Aorta (tissue), 5 donors: ENCODE results near the gene SLC32A1. TPM values are rescaled to one million over a fixed set of nuclear protein-coding genes. Genes with fewer than 3 reads are reported as not detected.

ENCODE experiments used
- ATAC-seq: fragments of 200-7000 bp; cut with Tn5 transposase; one replicate; pipeline ENCODE4 v1.9.1; 2022; ENCODE audit warnings: moderate library complexity; ENCODE audit not compliant: low FRiP score
- DNase-seq, 2 donors: peaks; one replicate each; pipeline ENCODE4 v3.0.0-alpha.2; 2020
- H3K27ac ChIP-seq, 2 donors: one replicate each; pipeline ENCODE4 v1.5.1; 2013; ENCODE audit warnings: low read length in 2 of 2, mild to moderate bottlenecking in 2 of 2, moderate library complexity in 2 of 2, control low read depth in 1 of 2, inconsistent platforms in 1 of 2, low read depth in 1 of 2
- H3K27me3 ChIP-seq, 2 donors: one replicate each; pipeline ENCODE4 v1.6.1; 2013; ENCODE audit warnings: control low read depth in 1 of 2, low read length in 1 of 2, mild to moderate bottlenecking in 1 of 2, moderate library complexity in 1 of 2; ENCODE audit not compliant: insufficient read depth in 2 of 2, control insufficient read depth in 1 of 2
- H3K36me3 ChIP-seq, 2 donors: one replicate each; pipeline ENCODE4 v1.6.1; 2013; ENCODE audit warnings: control low read depth in 1 of 2, low read length in 1 of 2, mild to moderate bottlenecking in 1 of 2; ENCODE audit not compliant: insufficient read depth in 2 of 2, control insufficient read depth in 1 of 2
- H3K4me1 ChIP-seq, 2 donors: one replicate each; pipeline ENCODE4 v1.6.1; 2013; ENCODE audit warnings: low read length in 2 of 2, control low read depth in 1 of 2, mild to moderate bottlenecking in 1 of 2, moderate library complexity in 1 of 2; ENCODE audit not compliant: insufficient read depth in 2 of 2, control insufficient read depth in 1 of 2
- H3K4me3 ChIP-seq, 2 donors: one replicate each; pipeline ENCODE4 v1.5.1; 2013; ENCODE audit warnings: low read length in 2 of 2, control low read depth in 1 of 2, mild to moderate bottlenecking in 1 of 2
- H3K9me3 ChIP-seq: one replicate; pipeline ENCODE4 v1.6.1; 2013; ENCODE audit warnings: mild to moderate bottlenecking, low read length; ENCODE audit not compliant: control insufficient read depth
- WGBS, 2 donors: extraction: QIAGEN DNeasy Blood & Tissue Kit; methylation state at CpG; one replicate each; pipeline ENCODE4 v1.1.7; 2013; 5-methylcytosine and 5-hydroxymethylcytosine counted together
- intact Hi-C, 2 donors: fragments of 100-400 bp; cut with DNase I; formaldehyde crosslinking; loops; one replicate each; pipeline versions ENCODE4 v1.14.2 to v1.15.0; 2022
- polyA plus RNA-seq, 2 donors: library from polyadenylated mRNA; stranded (reverse); fragments of 200-250 nt; gene quantifications; one replicate each; pipeline ENCODE4 v1.2.3, GENCODE V29; 2013
- total RNA-seq, 2 donors: library from RNA; stranded (reverse); fragmentation: NEBNext Ultra II Directional; extraction: Animal tissue kit (Norgen Biotek cat#: 25700); gene quantifications; one replicate each; pipeline ENCODE4 v1.2.1, GENCODE V29; 2021
- donor health status: healthy with polysubstance abuse.
- donor health status: Bipolar disorder and iron deficiency.
- donor health status: DM: no; HTN: no; CAD: no.
- donor health status: DM: no; HTN: no; CAD: no.
- donor health status: DM: yes; HTN: yes; CAD: no.

SLC32A1 gene
- total and polyA plus RNA-seq, 4 donors, result not detected

DNA sequence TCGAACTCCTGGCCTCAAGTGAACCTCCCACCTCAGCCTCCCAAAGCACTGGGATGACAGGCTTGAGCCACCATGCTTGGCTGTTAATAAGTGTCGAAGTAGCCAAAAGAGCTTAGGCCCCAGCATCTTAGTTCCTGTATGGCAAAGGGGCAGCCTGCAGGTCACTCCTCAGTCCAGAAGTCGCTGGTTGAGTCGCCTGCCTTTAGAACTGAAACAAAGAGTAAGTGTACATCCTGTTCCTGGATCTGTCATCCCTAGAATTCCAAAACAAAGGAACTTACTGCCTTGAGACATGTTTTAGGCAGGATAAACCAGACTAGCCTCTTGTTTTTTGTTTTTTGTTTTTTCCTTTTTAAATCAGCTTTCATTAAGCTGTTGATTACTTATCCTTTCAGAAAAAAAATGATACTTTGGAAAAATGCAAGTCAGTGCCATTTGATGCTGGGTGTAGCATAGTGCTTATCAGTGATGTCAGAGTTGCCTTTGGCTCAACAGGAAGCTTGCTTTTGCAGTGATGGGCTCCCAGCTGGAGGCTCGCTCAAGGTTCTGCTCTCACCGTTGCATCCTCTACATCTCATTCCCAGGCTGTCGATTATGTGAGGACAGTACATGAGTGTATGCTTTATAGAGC lies 33.0 kb downstream of the SLC32A1 start:
- intact Hi-C loops, result loop anchor here (10.0 kb wide), 2 partner anchors 112 to 208 kb away; partner anchors contain the start of gene DHX35 (in 1 of the 2)
- ATAC-seq, result no peak
- peaks cover 8 to 14% of the 10 kb centered on the region in 2 donors for H3K36me3 ChIP-seq

GRCh38 chr20:38759106-38759505 lies 34.8 kb downstream of the SLC32A1 start:
- H3K27ac ChIP-seq, result peak overlapping the region in 1 of 2 donors; percentile 45
- no peaks in the 10 kb centered on the region for H3K27me3 ChIP-seq
- ATAC-seq (no peak), DNase-seq (no peak)
- H3K4me1 ChIP-seq, result peaks cover 0 to 2% of the 10 kb centered on the region in 2 donors
- WGBS, 2 donors, result 45 to 77% methylated on average over 7 of the region's 7 CpGs
- peaks cover 8 to 16% of the 10 kb centered on the region in 2 donors for H3K36me3 ChIP-seq
- no peak overlapping the region for H3K4me3 ChIP-seq
- no peaks in the 10 kb centered on the region for H3K9me3 ChIP-seq
- intact Hi-C loops, result loop anchor here (10.0 kb wide), 2 partner anchors 114 to 206 kb away; partner anchors contain the start of gene DHX35 (in 1 of the 2)

More for the DNA sequence above, 33.0 kb downstream of the SLC32A1 start:
- H3K27ac ChIP-seq, result no peak overlapping the region
- WGBS, 2 donors, result 71 to 83% methylated on average over 7 of the region's 7 CpGs
- no peak for DNase-seq
- H3K27me3 ChIP-seq, result no peaks in the 10 kb centered on the region
- H3K4me3 ChIP-seq, result no peak overlapping the region
- H3K9me3 ChIP-seq, result no peaks in the 10 kb centered on the region
- no peaks in the 10 kb centered on the region for H3K4me1 ChIP-seq

DNA sequence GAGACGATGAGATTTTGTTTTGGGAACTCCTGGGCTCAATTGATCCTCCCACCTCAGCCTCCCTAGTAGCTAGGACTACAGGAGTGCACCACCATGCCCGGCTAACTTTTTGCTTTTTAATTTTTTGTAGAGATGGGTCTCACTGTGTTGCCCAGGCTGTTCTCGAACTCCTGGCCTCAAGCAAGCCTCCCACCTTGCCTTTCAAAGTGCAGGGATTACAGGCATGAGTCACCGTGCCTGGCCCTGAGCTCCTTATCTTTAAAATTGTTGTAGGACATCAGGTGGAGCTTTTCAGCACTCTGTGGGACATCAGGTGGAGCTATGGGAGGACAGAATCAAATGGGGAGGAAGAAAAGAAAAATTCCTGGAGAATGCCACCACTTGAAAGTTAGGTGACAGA lies 36.7 kb downstream of the SLC32A1 start:
- Histone ChIP-seq H3K36me3 (peaks cover 8 to 11% of the 10 kb centered on the region in 2 donors), H3K4me1 (peaks cover 2 to 6% of the 10 kb centered on the region in 2 donors), H3K9me3 (no peaks in the 10 kb centered on the region), H3K4me3 (no peak overlapping the region), H3K27me3 (no peaks in the 10 kb centered on the region), H3K27ac (no peak overlapping the region)
- ATAC-seq (no peak), DNase-seq (no peak)
- intact Hi-C loops, result no loop called here
- WGBS, 2 donors, result 86 to 91% methylated on average over 4 of the region's 4 CpGs

DNA sequence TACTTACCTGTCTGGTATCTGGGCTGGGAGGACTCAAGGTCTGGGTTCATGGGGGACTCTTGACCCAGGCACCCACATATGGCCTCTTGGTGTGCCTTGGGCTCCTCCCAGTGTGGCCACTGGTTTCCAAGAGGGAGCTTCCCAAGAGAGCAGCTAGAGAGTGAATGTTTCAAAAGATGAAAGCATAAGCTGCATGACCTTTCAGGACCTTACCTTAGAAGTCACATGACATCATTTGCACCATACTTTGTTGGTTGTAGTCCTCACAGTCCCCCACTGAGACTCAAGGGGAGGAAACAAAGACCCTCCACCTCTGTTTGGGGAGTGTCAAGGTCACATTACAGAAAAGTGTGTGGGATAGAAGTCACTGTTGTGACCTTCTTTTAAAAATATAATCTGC lies 37.9 kb downstream of the SLC32A1 start:
- Histone ChIP-seq H3K4me3 (no peak overlapping the region), H3K36me3 (peaks cover 8 to 10% of the 10 kb centered on the region in 2 donors), H3K27me3 (no peaks in the 10 kb centered on the region), H3K4me1 (peaks cover 2 to 10% of the 10 kb centered on the region in 2 donors), H3K27ac (no peak overlapping the region), H3K9me3 (no peaks in the 10 kb centered on the region)
- intact Hi-C loops, result no loop called here
- DNase-seq (no peak), ATAC-seq (no peak)

DNA sequence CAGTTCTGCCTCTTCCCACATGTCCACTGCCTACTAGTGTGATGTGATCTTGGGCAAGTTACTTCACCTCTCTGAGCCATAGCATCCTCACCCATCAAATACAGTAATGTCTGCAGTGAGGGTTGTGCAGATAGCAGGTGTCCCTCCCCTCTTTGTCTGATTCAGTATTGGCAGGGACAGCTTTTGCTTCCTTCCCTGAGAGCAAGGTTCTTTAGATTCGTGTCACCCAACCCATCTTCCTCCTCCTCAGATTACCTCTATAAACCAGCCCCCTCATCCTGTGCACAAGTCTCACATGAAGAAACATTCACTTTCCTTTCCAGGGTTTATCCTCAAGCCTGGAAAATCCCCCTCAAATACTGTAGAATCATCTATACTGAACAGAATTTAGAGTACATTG lies 39.3 kb downstream of the SLC32A1 start:
- Histone ChIP-seq H3K4me1 (peaks cover 2 to 10% of the 10 kb centered on the region in 2 donors), H3K27ac (peak overlapping the region in 1 of 2 donors; percentile 21), H3K27me3 (no peaks in the 10 kb centered on the region), H3K4me3 (no peak overlapping the region), H3K36me3 (peaks cover 7 to 8% of the 10 kb centered on the region in 2 donors), H3K9me3 (no peaks in the 10 kb centered on the region)
- ATAC-seq (no peak), DNase-seq (no peak)
- whole genome bisulfite sequencing, 2 donors, result 78 to 100% methylated on average over 1 of the region's 1 CpG
- intact Hi-C loops, result no loop called here

DNA sequence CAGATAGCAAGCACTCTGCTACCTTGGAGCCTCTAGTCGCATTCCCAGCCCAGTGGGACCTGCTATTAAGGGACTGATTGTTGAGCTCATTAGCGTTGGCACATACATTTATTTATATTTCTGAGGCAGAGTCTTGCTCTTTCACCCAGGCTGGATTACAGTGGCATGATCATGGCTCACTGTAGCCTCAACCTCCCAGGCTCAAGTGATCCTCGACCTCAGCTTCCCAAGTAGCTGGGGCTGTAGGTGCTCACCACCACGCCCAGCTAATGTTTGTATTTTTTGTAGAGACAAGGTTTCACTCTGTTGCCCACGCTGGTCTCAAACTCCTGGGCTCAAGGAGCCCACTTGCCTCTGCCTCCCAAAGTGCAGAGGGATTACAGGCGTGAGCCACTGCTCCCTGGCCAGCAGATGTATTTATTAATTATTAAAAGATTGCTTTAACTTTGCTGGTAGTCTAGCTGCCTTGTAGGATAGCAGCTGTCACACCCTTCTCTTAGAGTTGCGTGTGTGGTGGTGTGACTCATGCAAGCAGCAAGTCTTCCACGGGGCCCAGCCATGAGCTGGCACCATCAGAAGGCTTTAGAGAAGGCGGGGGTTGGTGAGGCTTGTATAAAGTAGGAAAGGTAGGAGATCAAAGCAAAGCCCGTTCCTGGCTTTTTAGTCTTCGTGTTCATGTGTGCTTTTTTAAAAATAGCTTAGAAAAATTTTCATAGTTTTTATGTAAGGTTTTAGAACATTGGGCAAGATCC lies 40.5 kb downstream of the SLC32A1 start:
- DNase-seq (peak; percentile 70 to 80), ATAC-seq (peak; percentile 66)
- peaks cover 5 to 7% of the 10 kb centered on the region in 2 donors for H3K36me3 ChIP-seq
- WGBS, 2 donors, result 39 to 41% methylated on average over 11 of the region's 11 CpGs
- no peaks in the 10 kb centered on the region for H3K27me3 ChIP-seq
- H3K4me3 ChIP-seq, result no peak overlapping the region
- H3K27ac ChIP-seq, result peak overlapping the region in 1 of 2 donors; percentile 2
- peaks cover 2 to 10% of the 10 kb centered on the region in 2 donors for H3K4me1 ChIP-seq
- intact Hi-C loops, result no loop called here
- no peaks in the 10 kb centered on the region for H3K9me3 ChIP-seq

DNA sequence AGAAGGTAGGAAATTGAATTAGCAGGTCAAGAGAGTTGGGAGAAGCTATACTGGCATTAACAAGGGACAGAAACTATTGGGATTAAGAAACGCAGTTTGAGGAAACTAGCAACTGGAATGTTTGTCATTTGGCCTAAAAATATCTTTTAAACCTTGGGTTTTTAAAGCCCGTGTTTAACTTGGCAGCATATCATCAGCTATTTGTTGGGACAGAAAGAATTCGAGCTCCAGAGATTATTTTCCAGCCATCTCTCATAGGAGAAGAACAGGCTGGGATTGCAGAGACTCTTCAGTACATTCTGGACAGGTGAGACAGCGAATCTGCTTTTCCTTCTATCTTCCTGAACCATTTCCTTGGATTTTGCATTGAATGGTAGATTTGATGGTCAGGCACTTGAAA lies 41.8 kb downstream of the SLC32A1 start:
- Histone ChIP-seq H3K27me3 (no peaks in the 10 kb centered on the region), H3K9me3 (no peaks in the 10 kb centered on the region), H3K4me3 (no peak overlapping the region), H3K4me1 (peaks cover 2 to 10% of the 10 kb centered on the region in 2 donors), H3K36me3 (peaks cover 5 to 7% of the 10 kb centered on the region in 2 donors), H3K27ac (peak overlapping the region; percentile 53 to 99)
- WGBS, 2 donors, result 23 to 25% methylated on average over 4 of the region's 4 CpGs
- no peak for ATAC-seq
- no peak for DNase-seq
- intact Hi-C loops, result no loop called here

DNA sequence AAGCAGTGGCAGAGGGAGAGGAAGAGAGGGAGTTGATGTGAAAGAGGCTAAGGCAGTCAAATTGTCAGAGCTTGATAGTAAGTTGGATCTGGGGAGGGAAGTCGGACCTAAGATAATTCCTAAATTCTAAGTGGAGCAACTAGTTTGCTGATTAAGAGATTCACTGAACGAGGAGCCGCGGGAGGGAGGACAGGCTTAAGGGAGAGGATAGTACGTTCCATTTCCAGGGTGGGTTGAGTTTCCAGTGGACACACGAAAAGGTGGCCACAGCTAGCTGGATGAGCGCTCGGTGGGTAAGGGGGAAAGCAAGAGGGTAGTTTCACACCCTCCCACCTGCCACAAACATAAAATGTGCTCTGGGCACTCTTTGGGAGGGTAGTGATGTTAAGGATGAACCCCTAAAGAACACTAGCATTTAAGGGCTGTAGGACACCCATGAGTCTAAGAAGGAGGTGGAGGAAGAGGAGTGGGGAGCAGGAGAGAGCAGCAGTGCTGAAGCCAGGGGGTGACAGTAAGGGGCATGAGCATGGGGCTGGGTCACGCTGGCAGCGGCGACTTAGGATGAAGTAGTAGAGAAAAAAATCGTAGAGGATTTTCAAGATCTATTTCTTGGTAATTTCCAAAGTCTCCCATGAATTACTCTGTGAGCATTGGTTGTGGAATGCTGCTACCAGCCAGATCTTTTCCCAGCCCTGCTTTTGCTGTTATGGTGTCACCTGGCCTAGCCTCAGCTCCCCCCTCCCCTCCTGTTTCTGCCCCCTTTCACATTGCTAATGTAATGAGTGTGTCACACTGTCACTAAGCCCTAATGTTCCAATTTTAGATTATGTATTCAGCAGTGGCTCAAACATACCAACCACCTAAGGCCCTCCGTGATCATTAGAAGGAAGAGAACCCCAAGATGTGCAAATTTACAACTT lies 45.4 kb downstream of the SLC32A1 start:
- Histone ChIP-seq H3K27ac (no peak overlapping the region), H3K9me3 (no peaks in the 10 kb centered on the region), H3K4me1 (peaks cover 2 to 7% of the 10 kb centered on the region in 2 donors), H3K4me3 (no peak overlapping the region), H3K36me3 (peaks cover 3 to 7% of the 10 kb centered on the region in 2 donors), H3K27me3 (no peaks in the 10 kb centered on the region)
- intact Hi-C loops, result no loop called here
- ATAC-seq, result no peak
- 91 to 94% methylated on average over 13 of the region's 13 CpGs for WGBS, 2 donors
- no peak for DNase-seq
